Measurements from ENCODE around the gene CSF3.

- TF ChIP-seq CTCF (conservative IDR thresholded peaks at IDR 0.05 in 1 of 2, IDR thresholded peaks at IDR 0.05 in 1 of 2; ENCODE audit: extremely low read depth in 1 of 2, insufficient read depth in 1 of 2, low read depth in 1 of 2, low read length in 2 of 2) (no peak), EZH2 (IDR thresholded peaks at IDR 0.05; ENCODE audit: borderline replicate concordance, low read length) (no peak)
Measured at GRCh38 chr17:40031706-40032105, 16.5 kb downstream of the CSF3 start.
